Prostate gland (tissue), 2 donors: ENCODE results near the gene TEX2.

Experiments
- CTCF ChIP-seq, 4 experiments: fragments of 200-600 bp in 2 of 4; fragments of 450-650 bp in 2 of 4; sonication (generic) in 2 of 4; IDR thresholded peaks; 1 replicate in 3 of 4; 2 replicates in 1 of 4; pipeline ENCODE4 v1.5.1; 2016 to 2019; ENCODE audit warnings: antibody characterized with exemption in 4 of 4, mild to moderate bottlenecking in 2 of 4, moderate library complexity in 2 of 4
- POLR2A ChIP-seq: fragments of 450-650 bp; IDR thresholded peaks from one replicate; pipeline ENCODE4 v1.6.1; 2016; ENCODE audit warnings: antibody characterized with exemption, mild to moderate bottlenecking

GRCh38 chr17:64163468-64163867, 99.6 kb downstream of the TEX2 start:
- no peak for TF ChIP-seq CTCF (IDR thresholded peaks at IDR 0.05)
- no peak for TF ChIP-seq POLR2A
